NCI-H748 treated with DMSO at 0.1 percent for 48 hours (cell line): ENCODE results near the gene RXRB.

Experiments
- DNase-seq: peaks from one replicate; lab custom pipeline; 2025; lab: John Stamatoyannopoulos, UW

The RXRB gene

GRCh38 chr6:33197431-33198048 lies 2.9 kb downstream of the RXRB start:
- DNase-seq = peak; percentile 83

GRCh38 chr6:33195304-33196165 lies 4.9 kb downstream of the RXRB start:
- DNase-seq = no peak

- DNase-seq = no peak
These were observed 6.0 kb downstream of the RXRB start for GRCh38 chr6:33194431-33194979.

- no peak for DNase-seq
These were observed 6.8 kb downstream of the RXRB start for GRCh38 chr6:33193619-33194018.

- peak; percentile 48 for DNase-seq
These were observed 7.5 kb downstream of the RXRB start for GRCh38 chr6:33192671-33193602.

GRCh38 chr6:33192105-33192646 lies 8.3 kb downstream of the RXRB start, which contains the start of gene COL11A2:
COL11A2 (minus strand) TSS chr6:33192467; CDS start chr6:33192240, 227 bp downstream.
- peak; percentile 43 for DNase-seq

GRCh38 chr6:33191383-33192104 lies 8.9 kb downstream of the RXRB start:
- no peak for DNase-seq

GRCh38 chr6:33190504-33191107 lies 9.9 kb downstream of the RXRB start:
- DNase-seq = no peak

GRCh38 chr6:33189625-33190448 lies 10.6 kb downstream of the RXRB start:
- DNase-seq = no peak

GRCh38 chr6:33189164-33189563 lies 11.3 kb downstream of the RXRB start:
- DNase-seq = no peak

- DNase-seq = no peak
These were observed 12.7 kb downstream of the RXRB start for GRCh38 chr6:33187809-33188208.

- no peak for DNase-seq
These were observed 14.7 kb downstream of the RXRB start for GRCh38 chr6:33185654-33186187.

GRCh38 chr6:33185190-33185589 lies 15.3 kb downstream of the RXRB start:
- no peak for DNase-seq

- no peak for DNase-seq
These were observed 17.3 kb downstream of the RXRB start for GRCh38 chr6:33183071-33183683.

- no peak for DNase-seq
These were observed 19.3 kb downstream of the RXRB start for GRCh38 chr6:33181141-33181540.

GRCh38 chr6:33178755-33179475 lies 21.6 kb downstream of the RXRB start:
- no peak for DNase-seq

GRCh38 chr6:33177552-33178446 lies 22.7 kb downstream of the RXRB start:
- no peak for DNase-seq
